ENCODE data around the gene CPLX3. TPM values are rescaled to one million over a fixed set of nuclear protein-coding genes. Genes with fewer than 3 reads are reported as not detected.

CPLX3 gene
- total RNA-seq, 1 experiment from 2014 or later, result not detected

DNA sequence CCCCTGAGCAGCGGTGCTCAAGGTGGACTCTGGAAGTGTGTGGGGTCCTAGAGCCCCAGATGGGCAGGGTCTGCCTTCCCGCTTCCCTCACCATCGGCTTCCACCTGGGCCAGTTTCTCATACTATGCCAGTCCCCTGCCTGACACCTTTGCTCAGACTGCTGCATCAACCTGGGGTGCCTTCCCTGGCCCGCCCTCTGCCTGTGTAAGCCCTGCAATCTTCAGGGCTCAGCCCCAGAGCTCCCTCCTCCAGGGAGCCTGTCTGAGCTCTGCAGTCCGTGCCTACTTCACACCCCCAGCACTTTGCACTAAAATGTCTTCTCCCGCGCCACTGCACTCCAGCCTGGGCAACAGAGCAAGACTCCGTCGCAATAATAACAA, 31.5 kb upstream of the CPLX3 start:
- Histone ChIP-seq H4K5ac (ENCODE audit: insufficient read length, low read depth, low read length) (no peak overlapping the region), H3K23me2 (ENCODE audit: insufficient read length, low read depth, low read length, poor library complexity, severe bottlenecking) (no peaks in the 10 kb centered on the region), H4K91ac (ENCODE audit: insufficient read length, low read depth, low read length) (no peak overlapping the region), H3K4ac (ENCODE audit: low read depth, low read length) (no peak overlapping the region), H2BK12ac (ENCODE audit: insufficient read length, low read depth, low read length) (no peak overlapping the region), H3K9me3 (ENCODE audit: control insufficient read depth, low read depth, low read length) (no peaks in the 10 kb centered on the region), H2BK20ac (ENCODE audit: low read depth, low read length, poor library complexity, severe bottlenecking) (no peak overlapping the region), H3T11ph (ENCODE audit: low read length) (no peak overlapping the region), H2BK5ac (ENCODE audit: insufficient read length, low read length) (no peak overlapping the region), H4K20me1 (ENCODE audit: control insufficient read depth, insufficient read depth, insufficient read length) (no peaks in the 10 kb centered on the region), H3K23ac (ENCODE audit: insufficient read length, low read depth, low read length) (no peak overlapping the region), H3K79me2 (ENCODE audit: insufficient read depth, low read length) (no peaks in the 10 kb centered on the region), H2BK15ac (ENCODE audit: low read depth, low read length) (no peak overlapping the region), H2BK120ac (ENCODE audit: low read depth, low read length, poor library complexity, severe bottlenecking) (no peak overlapping the region), H3K18ac (ENCODE audit: insufficient read length, low read depth, low read length) (no peak overlapping the region), H3K14ac (ENCODE audit: insufficient read depth, low read length) (no peak overlapping the region), H3K27me3 (ENCODE audit: insufficient read depth, low read length) (no peaks in the 10 kb centered on the region), H4K8ac (replicated peaks; ENCODE audit: insufficient read length, low read depth, low read length) (no peak overlapping the region), H2AFZ (ENCODE audit: low read length) (no peak overlapping the region), H2AK5ac (ENCODE audit: insufficient read length, low read length) (no peak overlapping the region), H3K9ac (ENCODE audit: extremely low read depth, insufficient read length, low read length) (no peak overlapping the region), H3K27ac (ENCODE audit: insufficient read length, low read depth, low read length) (no peak overlapping the region), H3K79me1 (ENCODE audit: insufficient read depth, low read depth, low read length, poor library complexity, severe bottlenecking) (no peaks in the 10 kb centered on the region), H3K4me1 (ENCODE audit: insufficient read depth, low read length) (no peaks in the 10 kb centered on the region), H3K4me2 (ENCODE audit: insufficient read depth, insufficient read length, low read length) (no peak overlapping the region), H3K56ac (ENCODE audit: insufficient read length, low read depth, low read length) (no peak overlapping the region)
- peaks cover 0 to 5% (median 4%) of the 10 kb centered on the region in 3 experiments; a peak in 5 of 7 replicates for H3K36me3 Mint-ChIP-seq (ENCODE audit: insufficient read depth in 1 of 3, low read depth in 3 of 3)
- no CpG with 5 or more reads among the region's 9 CpGs for WGBS (ENCODE audit: extremely low coverage, insufficient read length, low lambda C conversion rate)
- no peak overlapping the region for H3K4me3 Mint-ChIP-seq
- TF ChIP-seq CTCF (conservative IDR thresholded peaks at IDR 0.05), result no peak
- H3K9me3 Mint-ChIP-seq, result no peaks in the 10 kb centered on the region
- H3K4me1 Mint-ChIP-seq, result peaks cover 14% of the 10 kb centered on the region in 2 experiments; a peak in 3 of 4 replicates
- DNase-seq, result no peak
- H3K27me3 Mint-ChIP-seq (ENCODE audit: low read depth), result no peaks in the 10 kb centered on the region
- H3K27ac Mint-ChIP-seq, result no peak overlapping the region

All from H9 (cell line).